ENCODE data around the gene ZFYVE27. TPM values are rescaled to one million over a fixed set of nuclear protein-coding genes. Genes with fewer than 3 reads are reported as not detected.

The ZFYVE27 gene, protein sequence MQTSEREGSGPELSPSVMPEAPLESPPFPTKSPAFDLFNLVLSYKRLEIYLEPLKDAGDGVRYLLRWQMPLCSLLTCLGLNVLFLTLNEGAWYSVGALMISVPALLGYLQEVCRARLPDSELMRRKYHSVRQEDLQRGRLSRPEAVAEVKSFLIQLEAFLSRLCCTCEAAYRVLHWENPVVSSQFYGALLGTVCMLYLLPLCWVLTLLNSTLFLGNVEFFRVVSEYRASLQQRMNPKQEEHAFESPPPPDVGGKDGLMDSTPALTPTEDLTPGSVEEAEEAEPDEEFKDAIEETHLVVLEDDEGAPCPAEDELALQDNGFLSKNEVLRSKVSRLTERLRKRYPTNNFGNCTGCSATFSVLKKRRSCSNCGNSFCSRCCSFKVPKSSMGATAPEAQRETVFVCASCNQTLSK
- total RNA-seq: 17.4 and 27.4 TPM in 2 replicates

DNA sequence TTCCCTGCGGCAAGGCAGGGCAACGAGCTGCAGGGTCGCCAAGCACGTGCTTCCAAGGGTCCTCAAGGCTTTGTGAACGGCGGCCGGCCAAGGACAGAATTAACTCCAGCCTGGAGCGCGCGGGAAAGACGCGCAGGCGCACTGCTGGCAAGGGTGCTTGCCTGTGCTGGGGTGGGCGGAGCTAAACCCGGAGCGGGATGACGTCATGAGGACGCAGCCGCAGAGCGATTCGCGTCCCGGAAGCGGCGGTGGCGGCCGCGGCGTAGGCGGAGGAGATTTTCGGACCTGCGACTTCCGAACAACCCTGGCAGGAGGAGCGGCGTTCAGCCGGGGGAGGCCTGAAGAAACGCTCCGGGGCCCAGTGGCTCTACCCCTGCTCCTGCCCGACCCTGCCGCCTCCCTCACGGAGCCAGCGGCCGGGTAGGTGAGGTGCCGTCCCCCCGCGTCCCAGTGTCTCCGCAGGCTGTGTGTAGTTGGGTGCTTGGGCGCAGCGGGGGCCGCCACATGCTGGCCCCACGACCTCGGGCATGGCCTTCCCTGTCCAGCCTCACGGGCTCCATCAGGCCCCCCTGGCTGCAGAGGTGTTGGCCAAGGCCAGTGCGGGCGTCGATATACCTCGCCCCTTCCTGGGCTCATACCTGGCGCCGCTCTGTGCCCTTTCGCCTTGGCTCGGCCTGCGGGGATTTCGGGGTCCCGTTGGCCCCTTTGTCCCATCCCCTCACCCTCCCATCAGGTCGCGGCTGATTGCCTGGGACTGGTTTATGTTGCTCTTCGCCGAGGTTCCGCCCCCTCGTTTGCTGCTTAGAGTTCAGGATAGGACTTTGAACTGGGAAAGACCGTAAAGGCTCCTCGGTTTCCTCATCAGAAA, at the start of gene ZFYVE27:
Gene ZFYVE27 (plus strand): TSS at position 227 of the 868 bp plus-strand sequence. CDS start 1,350 bp downstream, outside the sequence.

DNA sequence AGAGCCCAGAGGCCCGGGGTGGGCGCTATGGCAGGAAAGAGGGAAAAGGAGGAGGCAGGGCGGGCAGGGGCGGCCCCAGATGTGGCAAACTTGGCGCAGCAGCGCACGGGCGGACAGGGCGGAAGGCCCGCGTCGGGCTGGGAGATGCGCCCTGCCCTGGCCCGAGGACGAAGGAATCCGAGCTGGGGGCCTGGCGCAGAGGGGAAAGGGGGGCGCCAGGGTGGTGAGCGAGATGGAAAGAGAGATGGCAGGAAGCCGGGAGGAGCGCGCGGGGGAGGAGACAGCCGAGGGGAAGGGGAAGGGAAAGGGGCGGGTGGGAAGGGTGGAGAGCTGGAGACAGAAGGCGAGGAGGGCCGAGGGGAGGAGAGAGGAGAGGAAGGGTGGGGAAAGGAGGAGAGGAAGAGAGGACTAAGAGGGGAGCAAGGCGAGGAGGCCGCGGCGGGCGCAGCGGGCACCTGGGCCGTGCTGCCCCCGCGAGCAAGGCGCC, 23.5 kb upstream of the ZFYVE27 start, which contains the start of gene MARVELD1:
Gene MARVELD1 (plus strand): TSS at position 392 of the 487 bp plus-strand sequence. CDS start 147 bp downstream, outside the sequence.

DNA sequence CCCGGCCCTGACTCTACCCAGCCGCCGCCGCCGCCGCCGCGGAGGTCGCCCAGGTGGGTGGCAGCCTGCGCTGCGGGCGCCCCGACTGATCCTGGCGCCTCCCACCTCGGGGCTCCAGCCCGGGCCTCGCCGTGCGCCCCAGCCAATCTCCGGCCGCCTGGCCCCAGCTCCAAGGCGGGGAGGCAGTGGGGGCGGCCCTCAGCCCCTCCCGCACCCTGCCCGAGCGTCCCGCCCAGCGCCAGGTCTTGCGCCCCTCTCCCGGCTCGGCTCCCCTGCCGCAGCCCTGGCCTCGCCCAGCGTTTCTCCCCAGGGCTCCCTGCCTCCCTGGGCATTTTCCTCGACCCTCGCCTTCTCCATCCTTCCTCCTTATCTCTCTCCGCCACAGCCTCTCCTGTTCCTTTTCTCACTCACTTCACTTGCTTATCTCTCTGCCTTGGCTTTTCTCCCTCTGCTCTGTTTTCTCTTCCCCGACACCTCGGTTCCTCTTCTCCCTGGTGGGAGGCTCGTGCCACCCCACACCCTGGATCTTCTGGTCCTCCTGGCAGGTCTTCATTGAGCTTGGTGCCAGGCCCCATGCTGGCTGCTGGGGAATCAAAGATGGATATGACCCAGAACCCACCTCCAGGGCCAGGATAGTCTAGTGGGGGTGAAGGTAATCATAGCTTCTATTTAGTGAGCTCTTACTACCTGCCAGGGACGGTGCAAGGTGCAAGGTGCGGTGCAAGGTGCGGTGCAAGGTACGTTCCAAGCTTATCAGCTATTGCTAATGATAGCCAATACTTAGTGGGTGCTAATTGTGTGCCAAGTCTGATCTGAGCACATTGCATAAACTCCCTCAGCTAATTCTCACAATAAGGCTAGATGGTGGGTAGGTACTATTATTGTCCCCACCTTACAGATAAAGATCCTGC, 35.2 kb downstream of the ZFYVE27 start, which contains the start of gene SFRP5:
Gene SFRP5 (minus strand): TSS at position 87 of the 911 bp plus-strand sequence. CDS start 166 bp downstream, outside the sequence.

Other genes with a start within 250 kb of the ZFYVE27 start
- gene MMS19, start 238.7 kb upstream of the ZFYVE27 start, total RNA-seq: 34.2 and 50.1 TPM in 2 replicates
- 13.0 and 18.2 TPM in 2 replicates for gene UBTD1, start 238.2 kb upstream of the ZFYVE27 start, total RNA-seq
- under 0.01 and 0.43 TPM in 2 replicates for gene ANKRD2, start 164.3 kb upstream of the ZFYVE27 start, total RNA-seq
- gene HOGA1, start 152.7 kb upstream of the ZFYVE27 start, total RNA-seq: 0.21 and 0.34 TPM in 2 replicates
- not detected in 2 replicates for gene C10orf62, start 147.4 kb upstream of the ZFYVE27 start, total RNA-seq
- gene MORN4, start 103.6 kb upstream of the ZFYVE27 start, total RNA-seq: 10.0 and 11.3 TPM in 2 replicates
- 37.3 and 51.8 TPM in 2 replicates for gene PI4K2A, start 96.5 kb upstream of the ZFYVE27 start, total RNA-seq
- gene AVPI1, start 49.9 kb upstream of the ZFYVE27 start, total RNA-seq: 48.2 and 104 TPM in 2 replicates
- gene MARVELD1, start 23.4 kb upstream of the ZFYVE27 start, total RNA-seq: 2.4 and 7.5 TPM in 2 replicates
- gene SFRP5, start 34.9 kb downstream of the ZFYVE27 start, total RNA-seq: not detected in 2 replicates
- gene GOLGA7B, start 112.7 kb downstream of the ZFYVE27 start, total RNA-seq: 0.21 and 0.34 TPM in 2 replicates

All from nasal cavity respiratory epithelium epithelial cell of viscerocranial mucosa (primary cell).